KMS-11 (cell line): ENCODE data around the gene MLLT10.

Experiments
- H2AFZ ChIP-seq: fragments of 200-600 bp; sonication (generic); 2 replicates; pipeline ENCODE4 v1.6.1; 2016; ENCODE audit warnings: antibody characterized with exemption, mixed run types, low read depth
- H3K27ac ChIP-seq: fragments of 200-600 bp; sonication (generic); 2 replicates; pipeline ENCODE4 v1.6.1; 2016; ENCODE audit warnings: mild to moderate bottlenecking, mixed run types
- H3K27me3 ChIP-seq: fragments of 200-600 bp; sonication (generic); 2 replicates; pipeline ENCODE4 v1.6.1; 2017; ENCODE audit warnings: mild to moderate bottlenecking, low read depth, mixed run types, moderate library complexity; ENCODE audit not compliant: insufficient read depth
- H3K36me3 ChIP-seq: fragments of 200-600 bp; sonication (generic); 2 replicates; pipeline ENCODE4 v1.6.1; 2017; ENCODE audit warnings: mild to moderate bottlenecking, mixed run types; ENCODE audit not compliant: insufficient read depth
- H3K4me1 ChIP-seq: fragments of 200-600 bp; sonication (generic); 2 replicates; pipeline ENCODE4 v1.6.1; 2016; ENCODE audit warnings: mild to moderate bottlenecking, low read depth, mixed run types; ENCODE audit not compliant: poor library complexity, severe bottlenecking
- H3K4me2 ChIP-seq: fragments of 200-600 bp; sonication (generic); 2 replicates; pipeline ENCODE4 v1.7.0; 2016; ENCODE audit warnings: mild to moderate bottlenecking, mixed run types
- H3K4me3 ChIP-seq: fragments of 200-600 bp; sonication (generic); IDR thresholded peaks from 2 replicates; pipeline ENCODE4 v1.6.1; 2017; ENCODE audit warnings: low read depth, low read length, mixed read lengths; ENCODE audit not compliant: insufficient read depth
- H3K79me2 ChIP-seq: fragments of 200-600 bp; sonication (generic); 2 replicates; pipeline ENCODE4 v1.6.1; 2016; ENCODE audit warnings: low read depth, mixed run types; ENCODE audit not compliant: insufficient read depth
- H3K9ac ChIP-seq: fragments of 200-600 bp; sonication (generic); 2 replicates; pipeline ENCODE4 v1.6.1; 2016; ENCODE audit warnings: mild to moderate bottlenecking, mixed run types
- H4K20me1 ChIP-seq: fragments of 200-600 bp; sonication (generic); 2 replicates; pipeline ENCODE4 v1.6.1; 2016; ENCODE audit warnings: mild to moderate bottlenecking, mixed run types; ENCODE audit not compliant: insufficient read depth
- TF ChIP-seq, protein P1 (sequence below): fragments of 200-600 bp; sonication (generic); conservative IDR thresholded peaks from 2 replicates; pipeline ENCODE4 v1.6.1; 2017; ENCODE audit warnings: low read depth, mild to moderate bottlenecking, antibody characterized with exemption, low read length, moderate library complexity, mixed read lengths

Gene MLLT10

DNA sequence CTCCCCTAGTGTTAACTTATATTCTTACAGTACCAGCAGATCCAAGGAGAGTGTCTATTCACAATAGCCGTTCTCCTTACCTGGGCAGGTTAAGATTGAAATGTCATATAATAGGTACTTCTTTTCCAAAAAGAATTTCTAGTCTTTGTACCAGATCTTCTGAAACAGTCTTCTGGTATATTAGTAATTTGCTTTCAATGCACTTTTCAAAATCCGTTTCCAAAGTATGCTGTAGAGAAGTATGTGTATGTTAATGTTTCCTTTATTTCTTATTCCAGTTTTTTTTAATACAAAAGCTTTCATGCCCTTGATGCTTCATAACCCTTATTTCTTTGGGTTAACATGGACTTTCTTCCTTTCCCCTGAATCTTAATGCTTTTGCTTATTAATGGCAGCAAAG, 188.2 kb downstream of the MLLT10 start:
- H3K4me2 ChIP-seq, result no peak overlapping the region
- TF ChIP-seq, protein P1, sequence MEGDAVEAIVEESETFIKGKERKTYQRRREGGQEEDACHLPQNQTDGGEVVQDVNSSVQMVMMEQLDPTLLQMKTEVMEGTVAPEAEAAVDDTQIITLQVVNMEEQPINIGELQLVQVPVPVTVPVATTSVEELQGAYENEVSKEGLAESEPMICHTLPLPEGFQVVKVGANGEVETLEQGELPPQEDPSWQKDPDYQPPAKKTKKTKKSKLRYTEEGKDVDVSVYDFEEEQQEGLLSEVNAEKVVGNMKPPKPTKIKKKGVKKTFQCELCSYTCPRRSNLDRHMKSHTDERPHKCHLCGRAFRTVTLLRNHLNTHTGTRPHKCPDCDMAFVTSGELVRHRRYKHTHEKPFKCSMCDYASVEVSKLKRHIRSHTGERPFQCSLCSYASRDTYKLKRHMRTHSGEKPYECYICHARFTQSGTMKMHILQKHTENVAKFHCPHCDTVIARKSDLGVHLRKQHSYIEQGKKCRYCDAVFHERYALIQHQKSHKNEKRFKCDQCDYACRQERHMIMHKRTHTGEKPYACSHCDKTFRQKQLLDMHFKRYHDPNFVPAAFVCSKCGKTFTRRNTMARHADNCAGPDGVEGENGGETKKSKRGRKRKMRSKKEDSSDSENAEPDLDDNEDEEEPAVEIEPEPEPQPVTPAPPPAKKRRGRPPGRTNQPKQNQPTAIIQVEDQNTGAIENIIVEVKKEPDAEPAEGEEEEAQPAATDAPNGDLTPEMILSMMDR, result no peak
- no peak overlapping the region for H3K4me3 ChIP-seq
- 0 out of 2 replicates have a peak, but pooled peaks cover 9% of the 10 kb centered on the region for H4K20me1 ChIP-seq
- no peak overlapping the region for H2AFZ ChIP-seq
- H3K9ac ChIP-seq, result no peak overlapping the region
- no peaks in the 10 kb centered on the region for H3K27me3 ChIP-seq
- no peaks in the 10 kb centered on the region; the same call in 1 of the 2 replicates for H3K79me2 ChIP-seq
- H3K36me3 ChIP-seq, result no peaks in the 10 kb centered on the region
- peaks cover 64% of the 10 kb centered on the region for H3K4me1 ChIP-seq
- H3K27ac ChIP-seq, result no peak overlapping the region

DNA sequence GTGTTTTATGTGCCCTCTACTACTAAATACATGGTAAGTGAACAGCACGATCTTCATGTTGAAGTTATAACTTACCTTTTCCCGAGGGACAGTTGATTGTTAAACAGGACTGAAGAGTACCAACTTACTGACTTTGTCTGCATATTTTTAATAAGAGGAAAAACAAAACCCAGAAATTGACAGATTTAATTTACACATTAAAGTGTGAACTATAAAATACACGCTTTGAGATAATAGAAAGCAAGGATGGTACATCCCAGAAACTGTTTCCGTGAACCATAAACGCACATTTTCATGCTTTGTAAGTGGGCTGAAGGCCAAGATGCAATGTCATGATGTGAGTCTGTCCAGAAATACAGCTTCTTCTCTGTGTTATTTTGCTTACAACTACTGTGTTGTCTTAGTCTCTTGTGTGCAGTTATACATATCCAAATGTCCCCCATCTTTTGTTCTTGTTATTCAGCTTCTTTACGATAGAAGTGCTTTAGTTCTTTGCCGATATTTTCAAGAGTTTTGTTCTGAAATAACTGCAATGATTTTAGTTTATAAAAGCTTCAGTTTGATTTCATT, 190.1 kb downstream of the MLLT10 start:
- Histone ChIP-seq H3K9ac (no peak overlapping the region), H3K4me1 (peaks cover 60% of the 10 kb centered on the region), H3K79me2 (no peaks in the 10 kb centered on the region; the same call in 1 of the 2 replicates), H2AFZ (no peak overlapping the region), H3K27me3 (no peaks in the 10 kb centered on the region), H3K4me3 (no peak overlapping the region), H3K36me3 (no peaks in the 10 kb centered on the region), H3K27ac (peak overlapping the region; percentile 6; the same call in 1 of the 2 replicates), H3K4me2 (peak overlapping the region; percentile 74), H4K20me1 (0 out of 2 replicates have a peak, but pooled peaks cover 9% of the 10 kb centered on the region)
- TF ChIP-seq, protein P1, result no peak

DNA sequence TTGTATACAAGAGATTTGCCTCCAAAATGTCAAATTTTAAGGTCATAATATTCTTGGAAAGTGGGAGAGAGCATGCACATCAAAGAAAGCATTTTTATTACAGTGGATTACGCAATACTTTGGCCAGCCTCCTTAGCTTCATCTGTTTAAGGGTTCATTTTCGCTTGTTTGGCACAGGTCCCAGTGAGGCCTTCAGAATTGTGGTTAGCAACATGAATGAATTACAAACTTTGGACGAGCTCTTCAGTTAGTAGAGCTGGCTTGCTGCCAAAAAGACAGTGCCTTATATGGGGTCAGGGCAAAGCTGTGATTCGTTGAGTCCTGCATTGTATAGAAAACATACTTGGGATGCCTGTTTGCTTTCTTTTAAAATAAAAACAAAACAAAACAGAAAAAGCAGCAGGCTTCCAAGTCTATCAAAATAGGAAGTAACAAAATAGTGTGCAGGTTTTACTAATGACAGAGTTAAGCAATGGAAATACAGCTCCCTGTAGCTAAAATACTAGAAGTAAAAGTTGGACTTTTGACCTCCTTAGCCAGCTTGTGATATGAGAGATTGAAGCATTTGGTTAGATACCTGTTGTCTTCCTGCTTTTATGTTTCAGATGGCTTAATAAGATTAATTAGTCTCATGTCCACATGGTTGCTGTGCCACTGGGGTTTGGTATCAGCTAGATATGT, 190.8 kb downstream of the MLLT10 start:
- peak overlapping the region; percentile 86 for H3K4me2 ChIP-seq
- H2AFZ ChIP-seq, result no peak overlapping the region
- no peaks in the 10 kb centered on the region for H3K36me3 ChIP-seq
- H4K20me1 ChIP-seq, result 0 out of 2 replicates have a peak, but pooled peaks cover 9% of the 10 kb centered on the region
- H3K9ac ChIP-seq, result no peak overlapping the region
- peaks cover 52% of the 10 kb centered on the region for H3K4me1 ChIP-seq
- peak overlapping the region; percentile 16; the same call in 1 of the 2 replicates for H3K27ac ChIP-seq
- no peaks in the 10 kb centered on the region; the same call in 1 of the 2 replicates for H3K79me2 ChIP-seq
- TF ChIP-seq, protein P1, result no peak
- no peak overlapping the region for H3K4me3 ChIP-seq
- H3K27me3 ChIP-seq, result no peaks in the 10 kb centered on the region

DNA sequence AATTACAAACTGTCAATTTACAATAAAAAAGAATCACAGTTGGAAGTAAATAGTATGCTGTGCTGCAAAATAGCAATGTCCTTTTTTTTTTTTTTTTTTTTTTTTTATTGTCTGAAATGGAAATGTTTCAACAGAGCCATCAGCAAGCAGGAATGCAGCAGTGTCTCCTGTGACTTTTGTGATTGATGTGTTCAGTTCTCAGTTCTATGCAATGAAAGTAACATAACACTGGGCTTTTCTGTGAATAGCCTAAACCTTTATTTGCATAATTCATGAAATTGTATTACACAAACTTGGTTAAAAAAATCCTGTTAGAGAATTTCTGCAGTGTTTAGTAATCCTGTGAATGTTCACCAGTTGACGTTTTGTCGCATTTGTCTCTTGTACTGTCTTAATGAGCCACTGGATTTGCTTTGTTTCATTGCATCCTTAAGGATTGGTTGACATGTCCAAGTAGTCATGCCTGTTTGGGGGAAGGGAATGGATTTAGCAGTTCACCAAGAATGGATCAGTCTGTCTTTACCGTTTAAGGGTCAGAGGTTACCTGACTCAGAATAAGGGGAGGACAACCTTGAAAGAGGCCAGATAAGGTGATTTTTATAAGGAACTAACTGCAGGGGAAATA, 192.7 kb downstream of the MLLT10 start:
- Histone ChIP-seq H3K4me1 (peaks cover 37% of the 10 kb centered on the region), H3K9ac (no peak overlapping the region), H3K27me3 (no peaks in the 10 kb centered on the region), H3K36me3 (no peaks in the 10 kb centered on the region), H3K79me2 (no peaks in the 10 kb centered on the region; the same call in 1 of the 2 replicates), H4K20me1 (0 out of 2 replicates have a peak, but pooled peaks cover 9% of the 10 kb centered on the region), H3K27ac (no peak overlapping the region), H3K4me3 (no peak overlapping the region), H2AFZ (no peak overlapping the region), H3K4me2 (no peak overlapping the region)
- TF ChIP-seq, protein P1, result no peak
